Measurements from ENCODE around the gene SVEP1.

The SVEP1 gene

DNA sequence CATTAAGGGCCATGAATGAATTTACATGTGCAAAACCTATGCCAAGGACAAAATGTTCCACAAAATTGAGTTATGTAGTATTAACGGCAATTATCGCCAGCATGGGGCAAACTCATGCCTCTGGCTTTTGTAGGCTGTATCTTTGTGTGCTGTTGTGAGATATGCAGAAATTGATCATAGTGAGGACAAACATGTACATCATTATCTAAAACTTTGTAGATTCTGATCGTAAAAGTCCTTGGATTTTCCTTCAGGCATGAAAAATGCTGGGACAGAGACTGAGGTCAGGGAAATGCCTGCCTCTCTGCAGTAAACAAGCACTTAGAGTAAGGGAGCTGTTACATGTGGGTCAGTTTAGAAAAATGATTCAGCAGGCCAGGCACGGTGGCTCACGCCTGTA lies 236.0 kb downstream of the SVEP1 start:
- ChIA-PET CTCF (no interaction called here), POLR2A (no interaction called here)
- TF ChIP-seq, protein P1, sequence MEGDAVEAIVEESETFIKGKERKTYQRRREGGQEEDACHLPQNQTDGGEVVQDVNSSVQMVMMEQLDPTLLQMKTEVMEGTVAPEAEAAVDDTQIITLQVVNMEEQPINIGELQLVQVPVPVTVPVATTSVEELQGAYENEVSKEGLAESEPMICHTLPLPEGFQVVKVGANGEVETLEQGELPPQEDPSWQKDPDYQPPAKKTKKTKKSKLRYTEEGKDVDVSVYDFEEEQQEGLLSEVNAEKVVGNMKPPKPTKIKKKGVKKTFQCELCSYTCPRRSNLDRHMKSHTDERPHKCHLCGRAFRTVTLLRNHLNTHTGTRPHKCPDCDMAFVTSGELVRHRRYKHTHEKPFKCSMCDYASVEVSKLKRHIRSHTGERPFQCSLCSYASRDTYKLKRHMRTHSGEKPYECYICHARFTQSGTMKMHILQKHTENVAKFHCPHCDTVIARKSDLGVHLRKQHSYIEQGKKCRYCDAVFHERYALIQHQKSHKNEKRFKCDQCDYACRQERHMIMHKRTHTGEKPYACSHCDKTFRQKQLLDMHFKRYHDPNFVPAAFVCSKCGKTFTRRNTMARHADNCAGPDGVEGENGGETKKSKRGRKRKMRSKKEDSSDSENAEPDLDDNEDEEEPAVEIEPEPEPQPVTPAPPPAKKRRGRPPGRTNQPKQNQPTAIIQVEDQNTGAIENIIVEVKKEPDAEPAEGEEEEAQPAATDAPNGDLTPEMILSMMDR (IDR thresholded peaks at IDR 0.05; ENCODE audit: control extremely low read depth, extremely low read depth, low read depth, missing control alignments): no peak
- DNase-seq (ENCODE audit: extremely low spot score): no peak

DNA sequence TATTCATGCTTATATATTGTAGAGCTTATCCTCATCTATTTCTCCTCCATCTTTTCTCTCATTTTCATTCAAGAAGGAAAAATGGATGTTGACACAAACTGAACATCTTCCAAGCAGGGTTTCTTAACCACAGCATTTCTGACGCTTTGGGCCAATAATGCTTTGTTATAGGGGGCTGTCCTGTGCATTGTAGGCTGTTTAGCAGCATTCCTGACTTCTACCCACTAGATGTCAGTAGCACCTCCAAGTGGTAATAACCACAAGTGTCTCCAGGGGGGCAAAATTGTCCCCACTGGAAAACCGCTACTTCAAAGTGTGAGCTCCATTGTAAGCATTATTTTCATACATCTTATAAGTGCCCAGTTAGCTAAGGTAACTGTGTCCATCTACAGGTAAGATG lies 239.2 kb downstream of the SVEP1 start:
- ChIA-PET POLR2A (no interaction called here), CTCF (interaction anchor here (0.7 to 1.3 kb wide), 2 partner anchors 10 to 11 kb away, joined by 3 to 5 read pairs; no protein-coding TSS in a partner anchor)
- DNase-seq (ENCODE audit: extremely low spot score): no peak
- TF ChIP-seq, protein P1 (IDR thresholded peaks at IDR 0.05; ENCODE audit: control extremely low read depth, extremely low read depth, low read depth, missing control alignments): no peak

DNA sequence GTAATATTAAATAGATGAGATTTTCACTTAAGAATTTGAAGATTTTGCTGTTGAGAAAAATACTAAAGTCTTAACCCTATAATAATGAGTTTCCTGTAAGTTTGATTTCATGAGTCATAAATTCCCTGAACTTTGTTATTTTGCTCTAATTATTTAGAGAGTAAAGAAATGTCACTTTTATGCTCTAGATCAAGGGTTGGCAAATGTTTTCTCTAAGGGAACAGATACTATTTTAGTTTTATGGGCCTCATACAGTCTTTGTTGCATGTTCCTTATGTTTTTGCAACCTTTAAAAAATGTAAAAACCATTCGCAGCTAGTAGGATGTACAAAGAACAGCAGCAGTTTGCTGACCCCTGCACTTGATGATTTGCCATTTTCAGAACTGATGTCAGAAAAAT lies 241.4 kb downstream of the SVEP1 start:
- no peak for DNase-seq (ENCODE audit: extremely low spot score)
- CTCF ChIA-PET: no interaction called here
- POLR2A ChIA-PET: no interaction called here
- TF ChIP-seq, protein P1 (IDR thresholded peaks at IDR 0.05; ENCODE audit: control extremely low read depth, extremely low read depth, low read depth, missing control alignments): no peak

DNA sequence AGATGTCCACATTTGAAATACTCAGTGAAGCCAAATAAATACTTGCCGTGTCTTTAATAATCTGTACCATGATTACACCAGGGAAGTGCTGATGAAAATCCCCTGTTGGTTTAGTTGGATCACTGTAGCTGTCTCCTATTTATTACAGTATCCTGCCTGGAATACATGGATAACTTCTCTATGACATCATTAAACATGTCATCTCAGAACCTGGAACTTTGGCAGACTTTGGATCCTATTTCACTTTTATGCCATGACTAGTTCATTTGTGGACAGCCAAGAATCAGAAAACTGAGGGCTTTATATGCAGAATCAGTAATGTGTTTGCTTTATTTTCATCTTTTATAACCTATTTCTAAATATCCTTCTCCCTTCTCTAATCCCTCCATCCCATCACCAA lies 241.8 kb downstream of the SVEP1 start, which contains the start of gene TXNDC8:
Gene TXNDC8 (minus strand): TSS at position 137 of the 400 bp plus-strand sequence.
- TF ChIP-seq, protein P1 (IDR thresholded peaks at IDR 0.05; ENCODE audit: control extremely low read depth, extremely low read depth, low read depth, missing control alignments): no peak
- DNase-seq (ENCODE audit: extremely low spot score): no peak
- ChIA-PET CTCF (no interaction called here), POLR2A (no interaction called here)

- TF ChIP-seq, protein P1 (IDR thresholded peaks at IDR 0.05; ENCODE audit: control extremely low read depth, extremely low read depth, low read depth, missing control alignments): no peak
- POLR2A ChIA-PET: no interaction called here
- no peak for DNase-seq (ENCODE audit: extremely low spot score)
- CTCF ChIA-PET: no interaction called here
Measured at GRCh38 chr9:110336363-110336762, 243.2 kb downstream of the SVEP1 start.

DNA sequence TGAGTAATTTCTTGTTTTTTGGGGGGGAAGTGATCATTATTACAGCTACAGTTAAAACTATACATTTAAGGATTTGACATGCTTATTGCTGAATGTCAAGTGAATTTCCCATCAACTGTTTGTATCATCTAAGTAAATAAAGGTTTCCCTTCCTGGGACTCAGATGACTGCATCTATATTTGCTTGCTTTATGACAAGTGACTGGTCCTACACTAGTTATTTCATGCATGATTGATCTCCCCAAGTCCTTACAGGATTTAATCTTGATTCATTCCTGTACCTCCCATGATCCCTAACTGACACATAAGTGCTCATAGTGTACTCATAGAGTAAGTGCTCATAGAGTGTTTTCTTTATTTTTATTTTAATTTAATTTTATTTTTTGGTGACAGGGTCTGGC lies 244.7 kb downstream of the SVEP1 start:
- DNase-seq (ENCODE audit: extremely low spot score): no peak
- ChIA-PET POLR2A (no interaction called here), CTCF (no interaction called here)
- TF ChIP-seq, protein P1 (IDR thresholded peaks at IDR 0.05; ENCODE audit: control extremely low read depth, extremely low read depth, low read depth, missing control alignments): no peak

DNA sequence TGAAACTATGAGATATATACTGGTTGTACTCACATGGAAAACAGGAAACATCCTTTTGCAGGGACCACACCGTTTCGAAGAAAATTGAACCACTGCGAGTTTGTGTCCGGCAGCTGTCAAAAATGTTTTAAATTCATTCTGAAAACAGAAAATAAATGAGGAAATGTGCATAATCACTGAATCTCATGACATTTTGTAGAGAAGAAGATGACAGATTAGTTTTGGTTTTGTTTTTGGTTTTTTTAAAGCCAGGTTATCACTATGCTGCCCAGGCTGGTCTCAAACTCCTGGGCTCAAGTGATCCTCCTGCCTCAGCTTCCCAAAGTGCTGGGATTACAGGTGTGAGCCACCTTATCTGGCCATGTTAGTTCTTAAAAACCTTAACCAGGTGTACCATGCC lies 245.4 kb downstream of the SVEP1 start:
- peak; percentile 27 for DNase-seq (ENCODE audit: extremely low spot score)
- CTCF ChIA-PET: no interaction called here

More for the DNA sequence above, 245.4 kb downstream of the SVEP1 start:
- TF ChIP-seq, protein P1 (IDR thresholded peaks at IDR 0.05; ENCODE audit: control extremely low read depth, extremely low read depth, low read depth, missing control alignments): no peak
- POLR2A ChIA-PET: no interaction called here
